ENCODE results near the gene LRRTM4. TPM values are rescaled to one million over a fixed set of nuclear protein-coding genes. Genes with fewer than 3 reads are reported as not detected.
A peak's percentile ranks its signal among the peaks of the same experiment; 100 is the strongest.

Gene LRRTM4
- polyA plus RNA-seq, 1 of the 3 experiments (the other 2 are of a cell fraction), result 0.10 TPM

- POLR2A ChIA-PET, result no interaction called here
- H3K4me2 ChIP-seq, result no peak overlapping the region
- 17% methylated on average over 1 of the region's 1 CpG for WGBS (ENCODE audit: low lambda C conversion rate)
Measured at GRCh38 chr2:77149565-77149964, 372.6 kb downstream of the LRRTM4 start.

GRCh38 chr2:77147153-77147552 is 375.0 kb downstream of the LRRTM4 start:
- Histone ChIP-seq H3K4me3 (ENCODE audit: low read depth in 2 of 2, low read length in 1 of 2) (no peak overlapping the region), H3F3A (replicated peaks; ENCODE audit: insufficient read depth) (no peaks in the 10 kb centered on the region), H3K4me2 (no peak overlapping the region), H3K27ac (ENCODE audit: low read depth in 2 of 2, low read length in 1 of 2) (peak overlapping the region in 1 of 2 experiments; percentile 55; a peak in 2 of 4 replicates), H3K79me2 (ENCODE audit: insufficient read depth) (no peaks in the 10 kb centered on the region), H2AFZ (ENCODE audit: low read depth) (no peak overlapping the region), H3K4me1 (ENCODE audit: control insufficient read depth in 1 of 2, insufficient read depth in 2 of 2, low read depth in 1 of 2, low read length in 1 of 2) (no peaks in the 10 kb centered on the region; a peak in 1 of 4 replicates), H3K36me3 (replicated peaks in 1 of 2; ENCODE audit: control insufficient read depth in 1 of 2, insufficient read depth in 2 of 2, low read length in 1 of 2) (no peaks in the 10 kb centered on the region), H3K9me2 (no peaks in the 10 kb centered on the region), H4K20me1 (ENCODE audit: insufficient read depth) (no peaks in the 10 kb centered on the region), H3K9me3 (no peaks in the 10 kb centered on the region), H3K27me3 (ENCODE audit: insufficient read depth) (no peaks in the 10 kb centered on the region), H3K9ac (no peak overlapping the region)
- DNase-seq, result peak; percentile 5
- TF ChIP-seq NFIC (IDR thresholded peaks at IDR 0.05; ENCODE audit: borderline replicate concordance), result no peak
- TF ChIP-seq POLR2AphosphoS5 (IDR thresholded peaks at IDR 0.05; ENCODE audit: low read depth, low read length), result no peak
- no peak for TF ChIP-seq JUND (IDR thresholded peaks at IDR 0.05)
- TF ChIP-seq SMC3 (IDR thresholded peaks at IDR 0.05; ENCODE audit: low read depth, low read length), result no peak
- TF ChIP-seq RAD21 (IDR thresholded peaks at IDR 0.05; ENCODE audit: low read length), result no peak
- TF ChIP-seq MXI1 (IDR thresholded peaks at IDR 0.05; ENCODE audit: low read depth, low read length), result no peak
- no peak for TF ChIP-seq RXRA (IDR thresholded peaks at IDR 0.05; ENCODE audit: borderline replicate concordance, low read depth)
- no peak for TF ChIP-seq FOXJ3 (CRISPR knock-in tag; IDR thresholded peaks at IDR 0.05)
- TF ChIP-seq ZBTB33 (IDR thresholded peaks at IDR 0.05; ENCODE audit: borderline replicate concordance, low read depth), result no peak
- no peak for TF ChIP-seq CTCF (IDR thresholded peaks at IDR 0.05)
- no peak for TF ChIP-seq TAF1 (IDR thresholded peaks at IDR 0.05; ENCODE audit: borderline replicate concordance, low read depth, low read length)
- no peak for TF ChIP-seq FOSL2 (IDR thresholded peaks at IDR 0.05; ENCODE audit: borderline replicate concordance, low read depth)
- TF ChIP-seq GABPA (IDR thresholded peaks at IDR 0.05; ENCODE audit: low read depth), result no peak
- TF ChIP-seq ELF1 (IDR thresholded peaks at IDR 0.05), result no peak
- no peak for TF ChIP-seq RCOR1 (IDR thresholded peaks at IDR 0.05; ENCODE audit: low read length)
- no peak for TF ChIP-seq YY1 (IDR thresholded peaks at IDR 0.05; ENCODE audit: low read depth)
- ChIA-PET CTCF (no interaction called here), POLR2A (interaction anchor here (0.9 kb wide), 1 partner anchor 20 kb away, joined by 3 read pairs; no protein-coding TSS in a partner anchor)
- 22% methylated on average over 2 of the region's 2 CpGs for WGBS (ENCODE audit: low lambda C conversion rate)

More at GRCh38 chr2:77149565-77149964, 372.6 kb downstream of the LRRTM4 start:
- H3F3A ChIP-seq (replicated peaks; ENCODE audit: insufficient read depth), result no peaks in the 10 kb centered on the region
- H3K36me3 ChIP-seq (replicated peaks in 1 of 2; ENCODE audit: control insufficient read depth in 1 of 2, insufficient read depth in 2 of 2, low read length in 1 of 2), result no peaks in the 10 kb centered on the region
- CTCF ChIA-PET, result no interaction called here
- H3K9me3 ChIP-seq, result no peaks in the 10 kb centered on the region
- H3K4me3 ChIP-seq (ENCODE audit: low read depth in 2 of 2, low read length in 1 of 2), result no peak overlapping the region; a peak in 1 of 4 replicates
- DNase-seq, result no peak
- H3K79me2 ChIP-seq (ENCODE audit: insufficient read depth), result no peaks in the 10 kb centered on the region
- no peaks in the 10 kb centered on the region for H3K9me2 ChIP-seq
- no peak overlapping the region for H3K27ac ChIP-seq (ENCODE audit: low read depth in 2 of 2, low read length in 1 of 2)
- no peaks in the 10 kb centered on the region for H3K27me3 ChIP-seq (ENCODE audit: insufficient read depth)
- no peak overlapping the region for H3K9ac ChIP-seq
- H4K20me1 ChIP-seq (ENCODE audit: insufficient read depth), result no peaks in the 10 kb centered on the region
- no peak for TF ChIP-seq NRF1 (IDR thresholded peaks at IDR 0.05; ENCODE audit: low read depth, low read length)
- TF ChIP-seq GABPA (IDR thresholded peaks at IDR 0.05; ENCODE audit: low read depth), result no peak
- TF ChIP-seq TCF12 (IDR thresholded peaks at IDR 0.05), result no peak
- TF ChIP-seq MAX (IDR thresholded peaks at IDR 0.05; ENCODE audit: low read depth), result no peak
- TF ChIP-seq RFX5 (IDR thresholded peaks at IDR 0.05; ENCODE audit: low read length), result no peak
- no peak for TF ChIP-seq RAD21 (IDR thresholded peaks at IDR 0.05; ENCODE audit: low read length)
- no peak overlapping the region for H2AFZ ChIP-seq (ENCODE audit: low read depth)
- no peaks in the 10 kb centered on the region; a peak in 1 of 4 replicates for H3K4me1 ChIP-seq (ENCODE audit: control insufficient read depth in 1 of 2, insufficient read depth in 2 of 2, low read depth in 1 of 2, low read length in 1 of 2)

Data from SK-N-SH (cell line).